Prostate gland (tissue), 2 donors: Measurements from ENCODE around the gene LYRM9.

Experiments used
- CTCF ChIP-seq, 4 experiments: fragments of 200-600 bp in 2 of 4; fragments of 450-650 bp in 2 of 4; sonication (generic) in 2 of 4; IDR thresholded peaks; 1 replicate in 3 of 4; 2 replicates in 1 of 4; pipeline ENCODE4 v1.5.1; 2016 to 2019; ENCODE audit warnings: antibody characterized with exemption in 4 of 4, mild to moderate bottlenecking in 2 of 4, moderate library complexity in 2 of 4
- POLR2A ChIP-seq: fragments of 450-650 bp; IDR thresholded peaks from one replicate; pipeline ENCODE4 v1.6.1; 2016; ENCODE audit warnings: antibody characterized with exemption, mild to moderate bottlenecking
- POLR2AphosphoS5 ChIP-seq: sonication (generic); formaldehyde crosslinking; IDR thresholded peaks from one replicate; pipeline ENCODE4 v1.6.1; 2017; ENCODE audit warnings: antibody characterized with exemption

GRCh38 chr17:27895940-27896535, 2.9 kb upstream of the LYRM9 start:
- TF ChIP-seq CTCF (IDR thresholded peaks at IDR 0.05) (no peak), POLR2A (no peak), POLR2AphosphoS5 (no peak)
